Stimulated activated CD4-positive, alpha-beta T cell treated with anti-CD3 and anti-CD28 coated beads, Interleukin-1b, Interleukin-23, amount 100 ng/mL, for 1 hour (primary cell): ENCODE data around the gene ASAP3.
A peak's percentile ranks its signal among the peaks of the same experiment; 100 is the strongest.
"Not testable (repeated sequence)": the region's sequence is repeated elsewhere in the genome, so short reads cannot be mapped to it uniquely, and the experiment has no call there.

Source experiments
- DNase-seq, 2 donors: peaks; one replicate each; pipeline ENCODE4 v3.0.0-alpha.2; 2020; ENCODE audit warnings: low read depth in 2 of 2

ASAP3 gene

GRCh38 chr1:23514111-23514679, 30.2 kb upstream of the ASAP3 start:
- DNase-seq = no peak

GRCh38 chr1:23509896-23510295, 25.9 kb upstream of the ASAP3 start:
- DNase-seq = no peak

GRCh38 chr1:23506376-23507107, 22.6 kb upstream of the ASAP3 start:
- DNase-seq = no peak

GRCh38 chr1:23505851-23506250, 21.9 kb upstream of the ASAP3 start:
- DNase-seq = no peak

GRCh38 chr1:23504156-23504555, 20.2 kb upstream of the ASAP3 start:
- not testable (repeated sequence) for DNase-seq

GRCh38 chr1:23502951-23503350, 19.0 kb upstream of the ASAP3 start:
- no peak for DNase-seq

- no peak for DNase-seq
These were observed 16.5 kb upstream of the ASAP3 start for GRCh38 chr1:23500466-23500865.

GRCh38 chr1:23497777-23498439, 13.9 kb upstream of the ASAP3 start:
- DNase-seq = no peak

GRCh38 chr1:23496490-23497181, 12.7 kb upstream of the ASAP3 start:
- DNase-seq = no peak

- DNase-seq = not testable (repeated sequence)
These were observed 10.9 kb upstream of the ASAP3 start for GRCh38 chr1:23494836-23495235.

- not testable (repeated sequence) for DNase-seq
These were observed 8.8 kb upstream of the ASAP3 start for GRCh38 chr1:23492776-23493175.

GRCh38 chr1:23492132-23492720, 8.2 kb upstream of the ASAP3 start:
- no peak for DNase-seq

GRCh38 chr1:23489842-23490241, 5.9 kb upstream of the ASAP3 start:
- DNase-seq = no peak

GRCh38 chr1:23485002-23485332, 988 bp upstream of the ASAP3 start:
- no peak for DNase-seq

- peak; percentile 82 to 84 for DNase-seq
These were observed 448 bp upstream of the ASAP3 start for GRCh38 chr1:23484253-23485001.

- DNase-seq = no peak
These were observed 2.1 kb downstream of the ASAP3 start for GRCh38 chr1:23481904-23482303.

GRCh38 chr1:23481026-23481597, 2.9 kb downstream of the ASAP3 start:
- no peak for DNase-seq

GRCh38 chr1:23480187-23481025, 3.6 kb downstream of the ASAP3 start:
- no peak for DNase-seq

- DNase-seq = no peak
These were observed 4.4 kb downstream of the ASAP3 start for GRCh38 chr1:23479666-23479941.

- DNase-seq = no peak
These were observed 4.9 kb downstream of the ASAP3 start for GRCh38 chr1:23478896-23479665.
